NCI-H226 (cell line): ENCODE results near the gene TTC9B.
A peak's percentile ranks its signal among the peaks of the same experiment; 100 is the strongest.
"Not testable (repeated sequence)": the region's sequence is repeated elsewhere in the genome, so short reads cannot be mapped to it uniquely, and the experiment has no call there.

Experiments used
- DNase-seq: peaks from one replicate; pipeline ENCODE4 v3.0.0-alpha.2; 2015

Gene TTC9B

DNA sequence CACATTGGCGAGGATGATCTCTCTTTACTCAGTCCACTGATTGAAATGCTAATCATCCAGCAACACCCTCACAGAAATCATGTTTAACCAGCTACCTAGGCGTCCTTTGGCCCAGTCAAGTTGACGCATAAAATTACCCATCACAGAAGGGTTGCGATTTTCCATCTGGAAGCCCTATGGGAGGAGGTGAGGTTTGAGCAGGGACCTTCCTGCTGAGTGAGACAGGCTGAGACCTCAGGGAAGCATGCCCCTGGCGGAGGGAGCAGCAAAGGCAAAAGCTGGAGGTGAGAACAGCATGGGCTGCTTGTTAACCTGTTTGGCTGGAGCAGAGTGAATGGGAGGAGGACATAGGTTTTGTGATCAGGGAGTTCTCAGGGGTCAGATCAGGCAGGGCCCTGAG, 7.3 kb downstream of the TTC9B start:
- no peak for DNase-seq

DNA sequence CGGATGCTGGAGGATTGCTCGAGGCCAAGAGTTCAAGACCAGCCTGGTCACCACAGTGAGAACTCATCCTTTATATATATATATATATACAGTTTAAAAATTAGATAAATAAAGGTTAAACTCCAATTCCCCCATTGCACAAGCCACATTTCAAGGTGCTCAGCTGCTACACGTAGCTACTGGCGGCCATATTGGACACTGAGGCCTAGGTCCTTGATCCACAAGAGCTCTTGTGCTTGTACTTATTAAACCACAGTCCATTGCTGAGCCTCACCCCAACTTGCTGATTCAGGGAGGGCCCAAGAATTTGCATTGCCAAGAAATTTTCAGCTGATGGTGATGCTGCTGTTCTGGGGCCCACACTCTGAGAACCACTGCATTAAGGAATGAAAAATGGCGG, 9.6 kb downstream of the TTC9B start:
- DNase-seq, result no peak

DNA sequence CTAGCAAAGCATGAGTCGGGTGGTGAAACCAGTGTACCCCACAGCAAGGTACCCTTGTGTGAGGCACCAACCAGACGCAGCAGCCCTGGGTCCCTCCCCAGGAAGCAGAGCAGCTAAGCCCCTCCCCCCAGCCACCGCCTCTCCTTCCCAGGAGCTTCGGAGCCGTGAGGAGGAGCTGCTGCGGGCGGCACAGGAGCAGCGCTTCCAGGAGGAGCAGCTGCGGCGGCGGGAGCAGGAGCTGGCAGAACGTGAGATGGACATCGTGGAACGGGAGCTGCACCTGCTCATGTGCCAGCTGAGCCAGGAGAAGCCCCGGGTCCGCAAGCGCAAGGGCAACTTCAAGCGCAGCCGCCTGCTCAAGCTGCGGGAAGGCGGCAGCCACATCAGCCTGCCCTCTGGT, 12.4 kb downstream of the TTC9B start:
- no peak for DNase-seq

DNA sequence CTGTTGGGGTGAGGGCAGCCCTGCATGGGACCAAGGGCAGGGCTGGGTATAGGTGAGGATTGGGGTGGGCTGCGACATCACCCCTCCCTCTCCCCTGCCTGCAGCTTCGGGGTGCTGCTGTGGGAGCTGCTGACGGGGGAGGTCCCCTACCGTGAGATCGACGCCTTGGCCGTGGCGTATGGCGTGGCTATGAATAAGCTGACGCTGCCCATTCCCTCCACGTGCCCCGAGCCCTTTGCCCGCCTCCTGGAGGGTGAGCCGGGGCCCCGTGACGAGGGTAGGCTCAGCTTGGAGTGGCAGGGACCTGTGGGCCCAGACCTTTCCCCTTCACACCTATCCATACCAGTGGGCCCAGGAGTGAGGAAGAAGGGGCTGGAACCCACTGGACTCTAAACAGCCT, 13.8 kb downstream of the TTC9B start:
- DNase-seq, result no peak

DNA sequence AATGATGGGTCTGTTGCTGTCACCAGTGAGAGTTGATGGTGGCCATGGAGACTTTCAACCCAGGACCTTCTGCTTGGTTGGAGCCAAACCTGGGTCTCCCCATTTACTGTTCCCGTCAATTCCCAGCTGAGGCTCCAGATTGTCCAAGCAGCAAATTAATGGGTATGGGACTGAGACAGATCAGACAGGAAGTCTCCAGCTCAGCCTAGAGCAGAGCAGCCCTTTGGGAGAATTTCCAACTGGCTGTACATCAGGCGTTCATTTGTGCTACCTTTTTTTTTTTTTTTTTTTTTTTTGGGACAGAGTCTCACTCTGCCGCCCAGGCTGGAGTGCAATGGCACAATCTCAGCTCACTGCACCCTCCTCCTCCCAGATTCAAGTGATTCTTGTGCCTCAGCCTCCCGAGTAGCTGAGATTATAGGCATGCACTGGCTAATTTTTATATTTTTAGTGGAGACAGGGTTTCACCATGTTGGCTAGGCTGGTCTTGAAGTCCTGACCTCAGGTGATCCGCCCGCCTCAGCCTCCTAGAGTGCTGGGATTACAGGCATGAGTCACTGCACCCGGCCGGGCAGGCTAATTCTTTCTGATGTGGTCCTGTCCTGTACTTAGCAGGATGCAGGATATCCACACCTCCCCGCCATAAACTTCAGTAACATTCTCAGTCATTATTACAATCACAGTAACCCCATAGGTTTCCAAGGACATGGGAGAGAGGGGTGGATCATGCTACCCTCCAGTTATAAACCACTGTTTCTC, 17.7 kb downstream of the TTC9B start:
- DNase-seq, result peak; percentile 27

DNA sequence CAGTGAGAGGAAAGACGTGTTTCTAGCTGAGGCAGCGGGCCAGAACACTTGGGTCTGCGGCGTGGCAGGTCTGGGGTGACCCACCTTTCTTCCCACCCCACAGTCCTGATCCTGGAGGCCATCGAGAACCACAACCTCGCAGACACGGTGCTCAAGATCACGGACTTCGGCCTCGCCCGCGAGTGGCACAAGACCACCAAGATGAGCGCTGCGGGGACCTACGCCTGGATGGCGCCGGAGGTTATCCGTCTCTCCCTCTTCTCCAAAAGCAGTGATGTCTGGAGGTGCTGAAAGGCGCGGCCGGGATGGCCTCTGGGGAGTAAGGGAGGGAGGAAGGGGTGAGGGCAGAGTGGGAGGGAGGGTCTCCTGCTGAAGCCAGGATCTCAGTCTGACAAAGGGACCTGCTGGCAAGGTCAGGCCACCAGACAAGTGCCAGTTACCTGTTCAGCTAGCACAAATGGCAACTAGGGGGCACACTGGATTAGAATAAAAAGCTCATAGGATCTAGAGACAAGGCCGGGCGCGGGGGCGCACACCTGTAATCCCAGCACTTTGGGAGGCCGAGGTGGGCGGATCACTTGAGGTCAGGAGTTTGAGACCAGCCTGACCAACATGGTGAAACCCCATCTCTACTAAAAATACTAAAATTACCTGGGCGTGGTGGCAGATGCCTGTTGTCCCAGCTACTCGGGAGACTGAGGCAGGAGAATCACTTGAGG, 19.8 kb downstream of the TTC9B start:
- no peak for DNase-seq

DNA sequence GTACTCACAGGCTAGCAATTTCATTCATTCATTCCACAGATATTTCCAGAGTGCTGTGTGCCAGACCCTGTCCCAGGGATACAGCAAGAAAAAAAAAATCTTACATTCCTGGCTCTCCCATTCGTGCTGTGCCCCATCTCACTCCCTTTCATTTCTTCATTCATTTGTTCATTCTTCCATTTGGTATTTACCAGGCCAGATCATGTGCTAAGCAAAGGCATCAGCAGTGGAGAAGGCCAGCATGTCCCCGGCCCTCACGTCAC, 24.7 kb downstream of the TTC9B start:
- DNase-seq, result no peak

DNA sequence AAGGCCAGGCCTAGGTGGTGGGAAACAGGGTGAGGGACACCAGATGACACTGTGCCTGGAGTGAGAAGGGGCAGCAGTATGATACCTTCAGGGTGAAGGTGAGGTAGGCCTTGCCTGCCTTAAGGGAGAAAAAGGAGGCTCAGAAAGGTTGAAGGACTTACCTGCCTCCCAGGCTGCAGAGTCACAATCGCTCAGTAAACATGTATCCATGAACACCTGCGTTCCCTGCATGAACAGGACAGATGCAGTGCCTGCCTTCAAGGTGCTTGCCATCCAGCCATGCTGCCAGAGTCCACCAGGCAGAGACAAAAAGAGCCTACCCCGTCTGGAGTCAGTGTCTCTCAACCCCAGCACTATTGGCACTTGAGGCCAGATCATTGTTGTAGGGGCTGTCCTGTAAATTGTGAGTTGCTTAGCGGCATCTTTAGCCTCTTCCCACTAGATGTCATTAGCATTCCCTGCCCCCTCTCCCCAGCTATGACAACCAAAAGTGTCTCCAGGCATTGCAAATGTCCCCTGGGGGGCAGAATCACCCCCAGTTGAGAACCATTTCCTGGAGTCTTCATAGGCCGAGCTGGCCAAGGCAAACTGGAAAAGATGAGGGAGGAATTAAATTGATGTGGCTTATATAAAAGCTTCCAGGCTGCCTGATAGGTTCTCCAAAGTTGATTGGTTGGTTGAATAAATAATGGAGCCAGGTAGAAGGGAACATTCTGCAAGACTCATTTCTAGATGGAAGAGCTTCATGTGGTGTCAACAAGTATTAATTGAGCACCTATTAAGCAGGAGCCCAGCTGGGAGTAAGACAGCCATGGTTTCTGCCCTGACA, 25.2 kb downstream of the TTC9B start:
- DNase-seq, result no peak

DNA sequence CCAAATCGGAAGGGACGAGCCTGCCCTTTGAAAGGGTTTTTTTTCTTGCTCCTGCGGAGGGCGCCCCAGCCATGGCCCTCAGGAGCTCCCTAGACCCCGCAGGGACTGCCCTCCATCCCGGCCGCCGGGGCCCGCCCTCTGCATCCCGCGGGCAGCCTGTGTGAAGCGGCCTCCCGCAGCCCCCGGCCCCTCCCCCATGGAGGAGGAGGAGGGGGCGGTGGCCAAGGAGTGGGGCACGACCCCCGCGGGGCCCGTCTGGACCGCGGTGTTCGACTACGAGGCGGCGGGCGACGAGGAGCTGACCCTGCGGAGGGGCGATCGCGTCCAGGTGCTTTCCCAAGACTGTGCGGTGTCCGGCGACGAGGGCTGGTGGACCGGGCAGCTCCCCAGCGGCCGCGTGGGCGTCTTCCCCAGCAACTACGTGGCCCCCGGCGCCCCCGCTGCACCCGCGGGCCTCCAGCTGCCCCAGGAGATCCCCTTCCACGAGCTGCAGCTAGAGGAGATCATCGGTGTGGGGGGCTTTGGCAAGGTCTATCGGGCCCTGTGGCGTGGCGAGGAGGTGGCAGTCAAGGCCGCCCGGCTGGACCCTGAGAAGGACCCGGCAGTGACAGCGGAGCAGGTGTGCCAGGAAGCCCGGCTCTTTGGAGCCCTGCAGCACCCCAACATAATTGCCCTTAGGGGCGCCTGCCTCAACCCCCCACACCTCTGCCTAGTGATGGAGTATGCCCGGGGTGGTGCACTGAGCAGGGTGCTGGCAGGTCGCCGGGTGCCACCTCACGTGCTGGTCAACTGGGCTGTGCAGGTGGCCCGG, 26.1 kb downstream of the TTC9B start:
- no peak for DNase-seq

DNA sequence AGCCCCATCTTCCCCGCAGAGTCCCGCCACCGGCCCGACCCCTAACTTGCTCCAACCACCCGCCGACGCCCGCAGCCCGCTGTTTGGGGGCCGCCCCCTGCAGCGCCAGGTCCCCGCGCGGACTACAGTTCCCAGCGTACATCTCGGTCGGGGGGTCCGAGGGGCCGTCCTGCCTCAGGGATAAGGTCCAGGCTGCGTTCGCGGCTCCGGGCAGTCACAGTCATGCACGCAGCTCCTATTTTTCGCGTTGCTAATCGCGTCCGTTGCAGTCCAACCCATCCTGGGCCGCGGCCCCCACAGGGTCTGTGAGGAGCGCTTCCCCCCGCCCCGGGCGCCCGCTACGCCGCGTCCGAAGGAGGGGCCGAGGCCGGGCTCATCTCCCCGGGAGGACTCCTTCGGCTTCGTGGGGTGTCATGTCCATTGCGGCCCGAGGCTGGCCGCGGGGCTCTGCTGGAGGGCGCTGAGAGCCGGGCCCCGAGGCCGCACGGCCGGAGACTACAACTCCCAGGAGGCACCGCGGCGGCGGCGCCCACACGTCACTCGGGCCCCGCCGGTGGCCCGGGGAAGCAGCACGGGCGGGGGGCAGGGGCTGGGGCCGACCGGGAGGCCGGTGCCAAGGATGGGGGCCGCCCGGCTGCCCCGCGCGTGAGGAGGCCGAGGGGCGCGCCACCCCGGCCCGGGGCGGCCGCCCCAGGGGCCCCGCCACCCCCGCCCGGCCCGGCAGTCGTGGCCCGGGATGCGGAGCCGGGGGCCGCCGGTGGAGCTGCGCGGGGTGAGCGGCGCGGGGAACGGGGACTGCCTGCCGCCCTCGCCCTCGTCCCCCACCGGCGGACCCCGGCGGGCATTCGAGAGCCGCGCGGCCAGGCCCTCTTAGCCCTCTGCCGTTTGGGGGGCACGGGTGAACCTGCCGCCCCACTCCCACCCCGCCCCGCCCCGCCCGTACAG, 27.0 kb downstream of the TTC9B start, which contains the start of gene MAP3K10:
MAP3K10 (plus strand) TSS at position 536 of the 945 bp plus-strand sequence. CDS start 606 bp downstream, outside the sequence.
- DNase-seq, result peak; percentile 54

DNA sequence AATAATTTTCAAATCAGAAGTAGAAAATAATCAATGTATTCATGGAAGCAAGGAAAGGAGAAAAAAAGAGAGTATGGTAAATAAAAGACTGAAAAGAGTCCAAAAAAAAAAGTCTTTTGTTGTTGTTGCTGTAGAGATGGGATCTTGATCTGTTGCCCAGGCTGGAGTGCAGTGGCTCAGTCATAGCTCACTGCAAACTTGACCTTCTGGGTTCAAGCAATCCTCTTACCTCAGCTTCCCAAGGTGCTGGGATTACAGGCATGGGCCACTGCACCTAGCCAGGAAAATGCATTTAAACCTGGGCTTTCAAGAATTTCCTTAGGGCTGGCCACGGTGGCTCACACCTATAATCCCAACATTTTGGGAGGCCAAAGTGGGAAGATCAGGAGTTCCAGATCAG, 33.9 kb downstream of the TTC9B start:
- no peak for DNase-seq

DNA sequence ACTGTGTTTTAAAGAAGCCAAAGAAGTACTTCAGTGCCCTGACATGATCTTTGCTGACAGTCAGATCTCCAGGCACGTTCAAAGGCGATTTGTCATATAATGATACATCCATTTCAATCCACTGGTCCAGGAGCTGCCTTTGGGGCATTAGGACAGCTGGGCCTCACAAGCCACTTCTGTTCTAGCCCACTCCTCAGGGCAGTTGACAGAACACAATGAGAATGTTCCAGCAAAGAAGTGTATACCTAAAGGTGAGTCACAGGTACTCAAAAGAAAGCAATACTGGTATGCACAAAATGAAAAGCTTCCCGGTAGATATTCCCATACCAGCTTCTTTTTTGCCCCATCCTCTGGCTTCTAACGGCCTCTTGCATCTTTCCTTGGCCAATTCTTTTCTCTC, 39.4 kb downstream of the TTC9B start:
- no peak for DNase-seq

DNA sequence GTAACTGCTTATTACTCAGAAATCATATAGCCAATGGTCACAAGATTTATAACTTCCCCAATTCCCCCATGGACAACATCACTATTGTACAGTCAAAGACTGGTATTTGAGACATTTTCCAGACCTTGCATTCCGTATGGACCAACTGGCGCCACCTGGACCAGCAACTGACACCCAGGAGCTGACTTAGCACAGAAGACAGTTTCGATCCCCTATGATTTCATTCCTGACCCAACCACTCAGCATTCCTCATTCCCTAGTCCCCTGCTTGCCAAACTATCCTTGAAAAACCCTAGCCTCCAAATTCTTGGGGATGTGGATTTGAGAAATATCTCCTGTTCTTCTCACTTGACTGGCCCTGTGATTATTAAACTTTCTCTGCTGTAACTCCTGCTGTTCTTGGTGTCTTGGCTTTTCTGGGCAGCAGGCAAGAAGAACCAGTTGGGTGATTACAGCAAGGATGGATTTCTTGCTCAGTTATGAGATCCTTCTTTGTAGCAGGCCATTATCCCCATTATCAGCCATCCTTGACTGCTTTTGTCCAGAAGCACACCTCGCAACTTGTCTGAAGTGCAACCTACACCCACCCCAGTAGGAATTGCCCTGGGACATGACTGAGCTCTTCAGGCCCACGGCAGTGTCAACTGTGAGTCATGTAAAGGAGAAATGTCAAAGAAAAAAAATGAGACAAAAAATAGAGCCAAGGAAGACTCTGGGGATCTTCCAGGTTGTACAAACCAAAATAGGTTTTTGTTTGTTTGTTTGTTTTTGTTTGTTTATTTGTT, 40.7 kb downstream of the TTC9B start:
- no peak for DNase-seq

DNA sequence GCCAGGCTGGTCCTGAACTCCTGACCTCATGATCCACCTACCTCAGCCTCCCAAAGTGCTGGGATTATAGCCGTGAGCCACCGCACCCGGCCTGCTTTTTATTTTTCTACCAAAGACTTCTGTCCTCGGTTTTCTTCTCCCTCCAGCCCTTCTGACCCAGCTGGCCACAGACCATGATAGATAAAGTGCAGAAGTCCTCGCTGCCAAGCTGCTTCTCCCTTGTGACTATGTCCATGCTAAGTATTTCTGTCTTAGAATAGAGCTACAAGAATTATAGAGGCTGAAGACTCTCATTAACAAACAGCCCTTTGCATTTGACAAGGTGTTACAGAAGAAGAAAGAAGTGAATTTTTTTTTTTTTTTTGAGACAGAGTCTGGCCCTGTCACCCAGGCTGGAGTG, 42.4 kb downstream of the TTC9B start:
- no peak for DNase-seq

DNA sequence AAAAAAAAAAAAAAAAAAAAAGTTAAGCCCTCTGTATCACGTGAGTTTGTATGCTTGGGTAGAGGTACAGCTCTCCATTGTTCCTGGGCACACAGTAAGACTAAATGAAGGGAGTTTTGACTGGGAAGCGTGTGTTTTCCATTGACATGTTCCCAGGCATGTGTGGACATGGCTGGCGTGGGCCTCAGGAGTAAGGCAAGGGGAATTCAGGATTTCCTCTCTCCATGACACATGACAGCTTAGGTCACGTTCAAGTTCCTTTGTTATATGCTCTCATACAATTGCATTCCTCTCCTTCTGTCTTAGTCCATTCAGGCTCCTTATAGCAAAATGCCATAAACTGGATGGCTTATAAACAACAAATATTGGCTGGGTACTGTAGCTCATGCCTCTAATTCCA, 44.1 kb downstream of the TTC9B start:
- no peak for DNase-seq

DNA sequence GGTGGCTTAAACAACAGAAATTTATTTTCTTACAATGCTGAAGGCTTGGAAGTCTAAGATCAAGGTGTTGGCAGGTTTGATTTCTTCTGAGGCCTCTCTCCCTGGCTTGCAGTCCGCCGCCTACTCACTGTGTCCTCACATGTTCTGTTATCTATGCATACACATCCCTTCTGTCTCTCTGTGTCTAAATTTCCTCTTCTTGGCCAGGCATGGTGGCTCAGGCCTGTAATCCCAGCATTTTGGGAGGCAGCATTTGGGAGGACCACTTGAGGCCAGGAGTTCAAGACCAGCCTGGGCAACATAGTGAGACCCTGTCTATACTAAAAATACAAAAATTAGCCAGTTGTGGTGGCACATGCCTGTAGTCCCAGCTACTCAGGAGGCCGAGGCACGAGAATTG, 46.9 kb downstream of the TTC9B start:
- DNase-seq, result not testable (repeated sequence)

DNA sequence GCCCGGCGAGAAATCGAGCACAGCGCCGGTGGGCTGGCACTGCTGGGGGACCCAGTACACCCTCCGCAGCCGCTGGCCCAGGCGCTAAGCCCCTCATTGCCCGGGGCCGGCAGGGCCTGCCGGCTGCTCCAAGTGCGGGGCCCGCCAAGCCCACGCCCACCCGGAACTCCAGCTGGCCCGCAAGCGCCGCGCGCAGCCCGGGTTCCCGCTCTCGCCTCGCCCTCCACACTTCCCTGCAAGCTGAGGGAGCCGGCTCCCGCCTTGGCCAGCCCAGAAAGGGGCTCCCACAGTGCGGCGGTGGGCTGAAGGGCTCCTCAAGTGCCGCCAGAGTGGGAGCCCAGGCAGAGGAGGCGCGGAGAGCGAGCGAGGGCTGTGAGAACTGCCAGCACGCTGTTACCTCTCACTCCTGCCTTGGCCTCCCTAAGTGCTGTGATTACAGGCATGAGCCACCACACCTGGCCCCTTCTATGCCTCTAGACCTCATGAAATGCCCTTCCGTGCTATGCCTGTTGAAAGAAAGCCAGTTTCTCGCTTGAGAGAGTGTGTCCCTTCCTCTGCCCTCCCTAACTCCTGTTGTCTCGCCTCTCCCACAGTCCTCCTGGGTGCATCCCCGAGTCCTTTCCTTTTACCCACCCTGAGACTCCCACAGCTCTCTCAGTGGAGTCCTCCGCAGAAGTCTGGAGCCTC, 47.7 kb downstream of the TTC9B start:
- not testable (repeated sequence) for DNase-seq

DNA sequence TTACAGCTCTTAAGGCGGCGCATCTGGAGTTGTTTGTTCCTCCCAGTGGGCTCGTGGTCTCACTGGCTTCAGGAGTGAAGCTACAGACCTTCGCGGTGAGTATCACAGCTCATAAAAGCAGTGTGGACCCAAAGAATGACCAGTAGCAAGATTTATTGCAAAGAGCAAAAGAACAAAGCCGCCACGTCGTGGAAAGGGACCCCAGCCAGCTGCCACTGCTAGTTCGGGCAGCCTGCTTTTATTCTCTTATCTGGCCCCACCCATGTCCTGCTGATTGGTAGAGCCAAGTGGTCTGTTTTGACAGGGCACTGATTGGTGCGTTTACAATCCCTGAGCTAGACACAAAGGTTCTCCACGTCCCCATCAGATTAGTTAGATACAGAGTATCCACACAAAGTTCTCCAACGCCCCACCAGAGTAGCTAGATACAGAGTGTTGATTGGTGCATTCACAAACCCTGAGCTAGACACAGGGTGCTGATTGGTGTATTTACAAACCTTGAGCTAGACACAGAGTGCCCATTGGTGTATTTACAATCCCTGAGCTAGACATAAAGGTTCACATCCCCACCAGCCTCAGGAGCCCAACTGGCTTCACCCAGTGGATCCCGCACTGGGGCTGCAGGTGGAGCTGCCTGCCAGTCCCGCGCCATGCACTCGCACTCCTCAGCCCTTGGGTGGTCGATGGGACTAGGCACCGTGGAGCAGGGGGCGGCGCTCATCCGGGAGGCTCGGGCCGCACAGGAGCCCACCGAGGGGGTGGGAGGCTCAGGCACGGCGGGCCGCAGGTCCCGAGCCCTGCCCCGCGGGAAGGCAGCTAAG, 48.5 kb downstream of the TTC9B start:
- DNase-seq, result not testable (repeated sequence)
